ENCODE results near the gene FBXO42.

FBXO42 gene

DNA sequence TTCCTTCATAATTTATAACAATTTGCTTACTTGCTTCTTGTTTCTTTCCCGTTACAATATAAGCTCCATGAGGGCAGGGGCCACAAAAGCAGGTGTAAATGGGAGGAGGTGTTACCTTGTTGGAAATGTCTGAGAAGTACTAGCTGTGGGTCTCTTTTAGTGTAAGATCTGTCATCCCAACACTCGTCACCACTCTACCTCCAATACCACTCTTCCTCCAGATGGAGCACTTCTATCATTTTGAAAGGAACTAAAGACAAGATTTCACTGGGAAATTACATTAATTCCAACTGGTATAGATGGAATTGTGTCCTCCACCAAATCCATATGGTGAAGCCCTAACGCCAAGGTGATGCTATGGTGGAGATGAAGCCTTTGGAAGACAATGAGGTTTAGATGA is 62.3 kb downstream of the FBXO42 start:
- H3K79me2 ChIP-seq (ENCODE audit: insufficient read depth, low read depth), result no peaks in the 10 kb centered on the region
- no peak overlapping the region for H3K9ac ChIP-seq
- H3K4me3 ChIP-seq (IDR thresholded peaks at IDR 0.05; ENCODE audit: insufficient read depth, low read depth, low read length), result no peak overlapping the region
- H3K27me3 ChIP-seq (ENCODE audit: insufficient read depth, low read depth), result no peaks in the 10 kb centered on the region
- TF ChIP-seq, protein P1, sequence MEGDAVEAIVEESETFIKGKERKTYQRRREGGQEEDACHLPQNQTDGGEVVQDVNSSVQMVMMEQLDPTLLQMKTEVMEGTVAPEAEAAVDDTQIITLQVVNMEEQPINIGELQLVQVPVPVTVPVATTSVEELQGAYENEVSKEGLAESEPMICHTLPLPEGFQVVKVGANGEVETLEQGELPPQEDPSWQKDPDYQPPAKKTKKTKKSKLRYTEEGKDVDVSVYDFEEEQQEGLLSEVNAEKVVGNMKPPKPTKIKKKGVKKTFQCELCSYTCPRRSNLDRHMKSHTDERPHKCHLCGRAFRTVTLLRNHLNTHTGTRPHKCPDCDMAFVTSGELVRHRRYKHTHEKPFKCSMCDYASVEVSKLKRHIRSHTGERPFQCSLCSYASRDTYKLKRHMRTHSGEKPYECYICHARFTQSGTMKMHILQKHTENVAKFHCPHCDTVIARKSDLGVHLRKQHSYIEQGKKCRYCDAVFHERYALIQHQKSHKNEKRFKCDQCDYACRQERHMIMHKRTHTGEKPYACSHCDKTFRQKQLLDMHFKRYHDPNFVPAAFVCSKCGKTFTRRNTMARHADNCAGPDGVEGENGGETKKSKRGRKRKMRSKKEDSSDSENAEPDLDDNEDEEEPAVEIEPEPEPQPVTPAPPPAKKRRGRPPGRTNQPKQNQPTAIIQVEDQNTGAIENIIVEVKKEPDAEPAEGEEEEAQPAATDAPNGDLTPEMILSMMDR (conservative IDR thresholded peaks at IDR 0.05; ENCODE audit: low read depth, low read length), result no peak
- no peaks in the 10 kb centered on the region for H3K36me3 ChIP-seq (ENCODE audit: insufficient read depth)
- no peak overlapping the region for H3K4me2 ChIP-seq
- no peak overlapping the region for H3K27ac ChIP-seq
- no peak overlapping the region for H2AFZ ChIP-seq (ENCODE audit: low read depth)
- H4K20me1 ChIP-seq (ENCODE audit: insufficient read depth), result no peaks in the 10 kb centered on the region
- no peaks in the 10 kb centered on the region for H3K4me1 ChIP-seq (ENCODE audit: low read depth, poor library complexity, severe bottlenecking)

DNA sequence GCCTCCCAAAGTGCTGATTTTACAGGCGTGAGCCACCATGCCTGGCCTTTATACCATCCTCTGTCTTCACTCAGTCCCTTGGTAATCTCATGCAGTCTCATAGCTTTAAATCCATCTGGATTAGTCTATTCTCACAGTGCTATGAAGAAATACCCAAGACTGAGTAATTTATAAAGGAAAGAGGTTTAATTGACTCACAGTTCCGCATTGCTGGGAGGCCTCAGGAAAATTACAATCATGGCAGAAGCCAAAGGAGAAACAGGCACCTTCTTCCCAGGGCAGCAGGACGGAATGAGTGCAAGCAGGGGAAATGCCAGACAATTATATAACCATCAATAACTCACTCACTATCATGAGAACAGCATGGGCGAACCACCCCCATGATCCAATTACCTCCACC is 66.2 kb downstream of the FBXO42 start:
- Histone ChIP-seq H3K36me3 (ENCODE audit: insufficient read depth) (no peaks in the 10 kb centered on the region), H3K27ac (no peak overlapping the region), H3K9ac (no peak overlapping the region), H3K4me3 (IDR thresholded peaks at IDR 0.05; ENCODE audit: insufficient read depth, low read depth, low read length) (no peak overlapping the region), H2AFZ (ENCODE audit: low read depth) (no peak overlapping the region), H4K20me1 (ENCODE audit: insufficient read depth) (no peaks in the 10 kb centered on the region), H3K27me3 (ENCODE audit: insufficient read depth, low read depth) (no peaks in the 10 kb centered on the region), H3K4me1 (ENCODE audit: low read depth, poor library complexity, severe bottlenecking) (no peaks in the 10 kb centered on the region), H3K79me2 (ENCODE audit: insufficient read depth, low read depth) (no peaks in the 10 kb centered on the region), H3K4me2 (no peak overlapping the region)
- TF ChIP-seq, protein P1 (conservative IDR thresholded peaks at IDR 0.05; ENCODE audit: low read depth, low read length), result no peak

DNA sequence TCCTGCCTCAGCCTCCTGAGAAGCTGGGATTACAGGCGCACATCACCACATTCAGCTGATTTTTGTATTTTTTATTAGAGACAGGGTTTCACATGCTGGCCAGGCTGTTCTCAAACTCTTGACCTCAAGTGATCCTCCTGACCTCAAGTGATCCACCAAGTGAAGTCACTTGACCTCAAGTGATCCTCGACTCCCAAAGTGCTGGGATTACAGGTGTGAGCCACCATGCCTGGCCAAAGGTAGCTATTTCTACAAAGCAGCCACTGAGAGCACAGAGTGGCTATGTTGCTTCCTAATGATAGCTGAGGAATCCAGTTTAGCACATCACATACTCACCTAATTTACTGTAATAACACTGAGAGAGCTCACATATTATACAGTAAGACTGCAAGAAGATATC is 70.5 kb downstream of the FBXO42 start:
- no peak overlapping the region for H3K9ac ChIP-seq
- no peaks in the 10 kb centered on the region for H3K36me3 ChIP-seq (ENCODE audit: insufficient read depth)
- no peaks in the 10 kb centered on the region for H4K20me1 ChIP-seq (ENCODE audit: insufficient read depth)
- H3K4me1 ChIP-seq (ENCODE audit: low read depth, poor library complexity, severe bottlenecking), result no peaks in the 10 kb centered on the region
- H3K4me3 ChIP-seq (IDR thresholded peaks at IDR 0.05; ENCODE audit: insufficient read depth, low read depth, low read length), result no peak overlapping the region
- TF ChIP-seq, protein P1 (conservative IDR thresholded peaks at IDR 0.05; ENCODE audit: low read depth, low read length), result no peak
- H3K27ac ChIP-seq, result no peak overlapping the region
- no peaks in the 10 kb centered on the region for H3K79me2 ChIP-seq (ENCODE audit: insufficient read depth, low read depth)
- no peaks in the 10 kb centered on the region for H3K27me3 ChIP-seq (ENCODE audit: insufficient read depth, low read depth)
- H3K4me2 ChIP-seq, result no peak overlapping the region
- H2AFZ ChIP-seq (ENCODE audit: low read depth), result no peak overlapping the region

DNA sequence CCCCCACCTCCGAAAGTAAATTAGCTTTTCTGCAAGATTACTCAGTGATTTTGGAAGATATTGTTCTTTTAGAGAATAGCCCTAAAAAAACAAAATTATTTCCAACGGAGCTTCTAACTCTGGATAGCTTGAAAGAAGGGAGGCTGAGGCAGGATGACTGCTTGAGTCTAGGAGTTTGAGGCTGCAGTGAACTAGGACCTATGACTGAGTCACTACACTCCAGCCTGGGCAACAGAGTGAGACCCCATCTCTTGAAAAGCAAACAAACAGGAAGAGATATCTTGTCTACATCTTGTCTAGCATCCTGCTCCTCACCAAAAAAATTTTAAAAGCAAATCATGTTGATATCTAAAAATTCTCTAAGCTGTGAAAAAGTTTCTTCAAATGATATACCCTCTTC is 73.1 kb downstream of the FBXO42 start:
- Histone ChIP-seq H3K36me3 (ENCODE audit: insufficient read depth) (no peaks in the 10 kb centered on the region), H2AFZ (ENCODE audit: low read depth) (no peak overlapping the region), H3K79me2 (ENCODE audit: insufficient read depth, low read depth) (no peaks in the 10 kb centered on the region), H3K9ac (no peak overlapping the region), H4K20me1 (ENCODE audit: insufficient read depth) (no peaks in the 10 kb centered on the region), H3K4me1 (ENCODE audit: low read depth, poor library complexity, severe bottlenecking) (no peaks in the 10 kb centered on the region), H3K4me2 (no peak overlapping the region), H3K27me3 (ENCODE audit: insufficient read depth, low read depth) (no peaks in the 10 kb centered on the region), H3K27ac (no peak overlapping the region), H3K4me3 (IDR thresholded peaks at IDR 0.05; ENCODE audit: insufficient read depth, low read depth, low read length) (no peak overlapping the region)
- TF ChIP-seq, protein P1 (conservative IDR thresholded peaks at IDR 0.05; ENCODE audit: low read depth, low read length), result no peak

Measured in KMS-11 (cell line).